GM12878 (cell line): ENCODE measurements around the gene WDR77. TPM values are rescaled to one million over a fixed set of nuclear protein-coding genes. Genes with fewer than 3 reads are reported as not detected.

Experiments used
- ATAC-seq: fragments of 200-7000 bp; cut with Tn5 transposase; 3 replicates; pipeline ENCODE4 v1.9.1; 2020; ENCODE audit warnings: mild to moderate bottlenecking, moderate library complexity
- BruUV-seq: library from RNA; stranded (reverse); fragments of 400-500 nt; replicated peaks from 2 replicates; lab custom pipeline; 2021; lab: Mats Ljungman, UMichigan
- CTCF ChIA-PET: fragments of 300-600 bp; sonication (Branson Sonifier 250); formaldehyde crosslinking; extraction: SDS; loops from one replicate; lab custom pipeline; 2021; ENCODE audit warnings: inconsistent platforms; lab: Yijun Ruan, JAX
- POLR2A ChIA-PET: fragments of 350-600 bp; formaldehyde crosslinking; extraction: SDS; loops from one replicate; lab custom pipeline; 2021; ENCODE audit warnings: inconsistent platforms; lab: Charles Lee
- RAD21 ChIA-PET: fragments of 300-600 bp; sonication (Branson Sonifier 250); formaldehyde crosslinking; loops from one replicate; lab custom pipeline; 2023; ENCODE audit warnings: antibody characterized with exemption; ENCODE audit not compliant: unreplicated experiment; lab: Charles Lee
- SMC1A ChIA-PET: fragments of 300-600 bp; sonication (Branson Sonifier 250); formaldehyde crosslinking; loops from one replicate; lab custom pipeline; 2023; ENCODE audit not compliant: unreplicated experiment, uncharacterized antibody; lab: Charles Lee
- DNase-seq: peaks from one replicate; pipeline ENCODE4 v3.0.0-alpha.2; 2011; ENCODE audit warnings: low read depth, low spot score
- FAIRE-seq: peaks from 3 replicates; lab custom pipeline; 2011; peaks lifted over from hg19 to GRCh38; lab: Jason Lieb, UNC
- H2AFZ ChIP-seq: 2 replicates; pipeline ENCODE4 v1.6.0; 2011; ENCODE audit warnings: low read depth, low read length, control low read depth; ENCODE audit not compliant: control insufficient read depth
- H3K27ac ChIP-seq: 2 replicates; pipeline ENCODE4 v1.5.1; 2011; ENCODE audit warnings: control low read depth; ENCODE audit not compliant: control insufficient read depth, insufficient read depth
- H3K27me3 ChIP-seq, 2 experiments: replicated peaks in 1 of 2; 2 replicates each; pipeline versions ENCODE4 v1.6.0 to v1.6.1; 2011; ENCODE audit warnings: low read length in 1 of 2; ENCODE audit not compliant: control insufficient read depth in 2 of 2, insufficient read depth in 2 of 2
- H3K36me3 ChIP-seq, 2 experiments: 2 replicates each; pipeline ENCODE4 v1.5.1; 2011; ENCODE audit warnings: low read length in 1 of 2; ENCODE audit not compliant: control insufficient read depth in 2 of 2, insufficient read depth in 2 of 2
- H3K4me1 ChIP-seq: 2 replicates; pipeline ENCODE4 v1.6.1; 2011; ENCODE audit warnings: mild to moderate bottlenecking, low read length, moderate library complexity, mixed read lengths; ENCODE audit not compliant: control insufficient read depth, insufficient read depth
- H3K4me2 ChIP-seq: 2 replicates; pipeline ENCODE4 v1.6.0; 2011; ENCODE audit warnings: control low read depth; ENCODE audit not compliant: control insufficient read depth, insufficient read depth
- H3K4me3 ChIP-seq: fragments of 200-600 bp; sonication (generic); 2 replicates; pipeline ENCODE4 v1.5.1; 2016
- H3K79me2 ChIP-seq: 2 replicates; pipeline ENCODE4 v1.6.0; 2011; ENCODE audit warnings: low read length; ENCODE audit not compliant: control insufficient read depth, insufficient read depth
- H3K9ac ChIP-seq: 2 replicates; pipeline ENCODE4 v1.8.0; 2011; ENCODE audit warnings: low read length, control low read depth, mixed read lengths; ENCODE audit not compliant: control insufficient read depth, insufficient read depth
- H3K9me3 ChIP-seq: replicated peaks from 3 replicates; pipeline ENCODE4 v1.5.1; 2011; ENCODE audit warnings: mild to moderate bottlenecking, low read length; ENCODE audit not compliant: control insufficient read depth, insufficient read depth
- H4K20me1 ChIP-seq: 2 replicates; pipeline ENCODE4 v1.6.0; 2011; ENCODE audit not compliant: control insufficient read depth, insufficient read depth
- ATF3 ChIP-seq: IDR thresholded peaks from 2 replicates; pipeline ENCODE4 v1.6.1; 2011; ENCODE audit warnings: low read depth, mild to moderate bottlenecking, low read length, moderate library complexity, borderline replicate concordance; ENCODE audit errors: extremely low read depth
- BCL11A ChIP-seq: IDR thresholded peaks from 2 replicates; pipeline ENCODE4 v1.6.1; 2011; ENCODE audit warnings: low read depth, low read length
- BHLHE40 ChIP-seq, 2 experiments: fragments of 450-650 bp in 1 of 2; IDR thresholded peaks; 2 replicates each; pipeline ENCODE4 v1.6.1; 2011 to 2017; ENCODE audit warnings: low read depth in 2 of 2, borderline replicate concordance in 1 of 2, improper control_type of control experiment in 1 of 2, low read length in 1 of 2, mild to moderate bottlenecking in 1 of 2
- CBFB ChIP-seq: IDR thresholded peaks from 2 replicates; pipeline ENCODE4 v1.6.1; 2016; ENCODE audit warnings: antibody characterized with exemption, low read depth
- E4F1 ChIP-seq: fragments of 450-650 bp; IDR thresholded peaks from 2 replicates; pipeline ENCODE4 v1.6.1; 2018; ENCODE audit warnings: borderline replicate concordance, mild to moderate bottlenecking; ENCODE audit not compliant: partially characterized antibody
- FOXM1 ChIP-seq: IDR thresholded peaks from 2 replicates; pipeline ENCODE4 v1.6.1; 2012; ENCODE audit warnings: low read depth, mild to moderate bottlenecking, inconsistent platforms, low read length, moderate library complexity
- IKZF1 ChIP-seq: fragments of 450-650 bp; conservative IDR thresholded peaks from 2 replicates; pipeline ENCODE4 v1.6.1; 2017; ENCODE audit warnings: antibody characterized with exemption, mild to moderate bottlenecking
- IKZF2 ChIP-seq, 2 experiments: fragments of 450-650 bp; IDR thresholded peaks; 2 replicates each; pipeline ENCODE4 v1.6.1; 2017; ENCODE audit warnings: mild to moderate bottlenecking in 2 of 2, moderate library complexity in 2 of 2
- JUNB ChIP-seq: IDR thresholded peaks from 2 replicates; pipeline ENCODE4 v1.6.1; 2016; ENCODE audit warnings: antibody characterized with exemption, mild to moderate bottlenecking
- MTA2 ChIP-seq: fragments of 450-650 bp; IDR thresholded peaks from 2 replicates; pipeline ENCODE4 v1.6.1; 2016; ENCODE audit warnings: low read depth, mild to moderate bottlenecking, moderate library complexity
- NFIC ChIP-seq: IDR thresholded peaks from 2 replicates; pipeline ENCODE4 v1.6.1; 2012; ENCODE audit warnings: low read depth, mild to moderate bottlenecking, inconsistent platforms, low read length, moderate library complexity
- NFXL1 ChIP-seq: fragments of 450-650 bp; IDR thresholded peaks from 2 replicates; pipeline ENCODE4 v1.6.1; 2017; ENCODE audit warnings: antibody characterized with exemption, mild to moderate bottlenecking, borderline replicate concordance
- NR2F1 ChIP-seq: fragments of 450-650 bp; conservative IDR thresholded peaks from 2 replicates; pipeline ENCODE4 v1.6.1; 2017; ENCODE audit warnings: mild to moderate bottlenecking
- RUNX3 ChIP-seq: IDR thresholded peaks from 2 replicates; pipeline ENCODE4 v1.6.1; 2012; ENCODE audit warnings: low read length, inconsistent platforms
- WRNIP1 ChIP-seq: IDR thresholded peaks from 2 replicates; pipeline ENCODE4 v1.6.1; 2011; ENCODE audit warnings: low read depth, low read length, improper control_type of control experiment, borderline replicate concordance
- WGBS: methylation state at CpG from one replicate; pipeline ENCODE4 v1.1.6; 2016; ENCODE audit warnings: low lambda C conversion rate; ENCODE audit not compliant: insufficient replicate concordance, insufficient coverage; ENCODE audit errors: missing lambda C conversion rate; 5-methylcytosine and 5-hydroxymethylcytosine counted together
- in situ Hi-C: fragments of 300-500 bp; cut with MboI; formaldehyde crosslinking; loops from 9 replicates; pipeline ENCODE4 v1.14.3; 2018; ENCODE audit warnings: mixed read lengths
- intact Hi-C: fragments of 100-400 bp; cut with micrococcal nuclease; formaldehyde crosslinking; loops from one replicate; pipeline ENCODE4 v1.14.2; 2022; ENCODE audit not compliant: unreplicated experiment
- polyA plus RNA-seq, 11 experiments: library from polyadenylated mRNA; depleted of rRNA in 4 of 11; unstranded in 6 of 11; stranded (reverse) in 5 of 11; fragments of >200 nt; fragmentation: Nextera tagmentation in 4 of 11; fragmentation: Illumina TruSeq in 1 of 11; extraction: Ambion mirVana in 4 of 11; extraction: Trizol in 1 of 11; gene quantifications; 1 replicate in 1 of 11; 2 replicates in 10 of 11; pipeline versions ENCODE4 v1.2.1 to v1.2.3, GENCODE V29; 2011 to 2016; ENCODE audit warnings: inconsistent platforms in 2 of 11, missing spikeins in 2 of 11, low read depth in 1 of 11
- total RNA-seq, 4 experiments: library from RNA; depleted of rRNA in 3 of 4; stranded (reverse); fragments of >200 nt in 3 of 4; fragmentation: Illumina TruSeq in 1 of 4; extraction: Trizol in 1 of 4; gene quantifications; 2 replicates each; pipeline versions ENCODE4 v1.2.1 to v1.2.3, GENCODE V29; 2013 to 2021

Gene WDR77
- total and polyA plus RNA-seq, 10 of the 15 experiments (the other 5 are each of a cell fraction or from before 2014, with no cell fraction given): 12.7 to 167 (median 67.1) TPM

- Histone ChIP-seq H3K36me3 (no peaks in the 10 kb centered on the region), H4K20me1 (no peaks in the 10 kb centered on the region), H3K4me3 (no peak overlapping the region; the same call in 1 of the 2 replicates), H3K27me3 (no peaks in the 10 kb centered on the region), H2AFZ (no peak overlapping the region), H3K4me1 (peaks cover 37% of the 10 kb centered on the region), H3K9ac (no peak overlapping the region), H3K79me2 (no peaks in the 10 kb centered on the region), H3K27ac (peak overlapping the region; percentile 35; the same call in 1 of the 2 replicates), H3K4me2 (peak overlapping the region; percentile 68), H3K9me3 (no peaks in the 10 kb centered on the region)
- RAD21 ChIA-PET: interaction anchor here (0.6 to 5.5 kb wide), 12 partner anchors 13 to 292 kb away, joined by 3 to 48 read pairs (median 3); partner anchors contain the start of genes ATP5PB, INKA2, OVGP1 and WDR77
- 0 out of 2 replicates have a peak, but pooled peaks have one; percentile 33 for TF ChIP-seq FOXM1
- TF ChIP-seq RUNX3: peak; percentile 93
- no peak for TF ChIP-seq NFXL1
- peak; percentile 50; the same call in 1 of the 2 replicates for TF ChIP-seq NFIC
- no peak for TF ChIP-seq ATF3
- TF ChIP-seq JUNB: peak; percentile 27; the same call in 1 of the 2 replicates
- TF ChIP-seq CBFB: peak; percentile 54; the same call in 1 of the 2 replicates
- TF ChIP-seq E4F1: no peak
- TF ChIP-seq IKZF1: 0 out of 2 replicates have a peak, but pooled peaks have one; percentile 24
- peak; percentile 60; the same call in 1 of the 2 replicates for TF ChIP-seq NR2F1
- peak; percentile 54; the same call in 1 of the 2 replicates for TF ChIP-seq MTA2
- TF ChIP-seq WRNIP1: no peak
- peak; percentile 59; the same call in 1 of the 2 replicates for TF ChIP-seq BCL11A
- TF ChIP-seq BHLHE40 (IDR thresholded peaks at IDR 0.05; ENCODE audit: borderline replicate concordance in 1 of 2, low read depth in 2 of 2, low read length in 1 of 2): peak in 1 of 2 experiments; percentile 33; a peak in 1 of 4 replicates
- peak in 1 of 2 experiments; percentile 12; a peak in 2 of 4 replicates for TF ChIP-seq IKZF2 (IDR thresholded peaks at IDR 0.05)
- POLR2A ChIA-PET: interaction anchor here (0.6 to 1.9 kb wide), 3 partner anchors 20 to 212 kb away, joined by 3 to 13 read pairs (median 4); no protein-coding TSS in a partner anchor
- CTCF ChIA-PET: interaction anchor here (0.6 to 8.7 kb wide), 9 partner anchors 10 to 291 kb away, joined by 3 to 119 read pairs (median 4); no protein-coding TSS in a partner anchor
- ATAC-seq (peak; percentile 76), DNase-seq (peak; percentile 47), FAIRE-seq (peak; percentile 49)
- in situ Hi-C loops (loop anchor here (25.0 kb wide), 1 partner anchor 887 kb away; no protein-coding TSS in a partner anchor), intact Hi-C loops (loop anchor here (10.0 kb wide), 2 partner anchors 61 to 251 kb away; partner anchors contain the start of gene CHI3L2)
- SMC1A ChIA-PET: interaction anchor here (0.5 to 12.1 kb wide), 15 partner anchors 10 to 1592 kb away, joined by 3 to 128 read pairs (median 7); no protein-coding TSS in a partner anchor
- WGBS: 90% methylated on average over 5 of the region's 5 CpGs
- BruUV-seq: no TSS peak
These were observed 26.6 kb upstream of the WDR77 start for GRCh38 chr1:111475701-111476100.
